Neural progenitor cell (in vitro differentiated cells): ENCODE data around the gene MT2A. TPM values are rescaled to one million over a fixed set of nuclear protein-coding genes. Genes with fewer than 3 reads are reported as not detected.

ENCODE experiments used
- DNase-seq: peaks from one replicate; pipeline ENCODE4 v3.0.0-alpha.2; 2016; ENCODE audit warnings: low spot score
- H2AFZ ChIP-seq: fragments of 200-600 bp; sonication (generic); replicated peaks from 2 replicates; pipeline ENCODE4 v1.6.1; 2016; ENCODE audit warnings: antibody characterized with exemption
- H3F3A ChIP-seq: fragments of 200-600 bp; sonication (generic); 2 replicates; pipeline ENCODE4 v1.6.1; 2016; ENCODE audit warnings: antibody characterized with exemption, low read depth
- H3K27ac ChIP-seq: fragments of 200-600 bp; sonication (generic); 2 replicates; pipeline ENCODE4 v1.5.1; 2016; ENCODE audit warnings: mild to moderate bottlenecking
- H3K27me3 ChIP-seq: fragments of 200-600 bp; sonication (generic); 2 replicates; pipeline ENCODE4 v1.6.1; 2016; ENCODE audit warnings: mild to moderate bottlenecking, moderate library complexity
- H3K36me3 ChIP-seq: fragments of 200-600 bp; sonication (generic); 2 replicates; pipeline ENCODE4 v1.5.1; 2016
- H3K4me1 ChIP-seq: fragments of 200-600 bp; sonication (generic); 2 replicates; pipeline ENCODE4 v1.6.1; 2016; ENCODE audit warnings: mixed run types
- H3K4me2 ChIP-seq: fragments of 200-600 bp; sonication (generic); 2 replicates; pipeline ENCODE4 v1.6.1; 2016
- H3K4me3 ChIP-seq: fragments of 200-600 bp; sonication (generic); 2 replicates; pipeline ENCODE4 v1.5.1; 2016
- H3K79me2 ChIP-seq: fragments of 200-600 bp; sonication (generic); 2 replicates; pipeline ENCODE4 v1.6.1; 2016; ENCODE audit warnings: low read depth
- H3K9ac ChIP-seq: fragments of 200-600 bp; sonication (generic); 2 replicates; pipeline ENCODE4 v1.6.1; 2016
- H3K9me3 ChIP-seq: fragments of 200-600 bp; sonication (generic); 2 replicates; pipeline ENCODE4 v1.5.1; 2016; ENCODE audit warnings: low read depth
- H4K20me1 ChIP-seq: fragments of 200-600 bp; sonication (generic); 2 replicates; pipeline ENCODE4 v1.6.1; 2016; ENCODE audit warnings: low read depth
- H3K27ac Mint-ChIP-seq: 3 replicates; pipeline ENCODE4 v1.8.0; 2021; ENCODE audit warnings: mixed read lengths
- H3K27me3 Mint-ChIP-seq: 2 replicates; pipeline ENCODE4 v1.8.0; 2022; ENCODE audit warnings: low read depth, mild to moderate bottlenecking, inconsistent platforms, moderate library complexity, mixed read lengths; ENCODE audit not compliant: insufficient read depth
- H3K36me3 Mint-ChIP-seq: 3 replicates; pipeline ENCODE4 v1.8.0; 2021; ENCODE audit warnings: mixed read lengths
- H3K4me1 Mint-ChIP-seq: 3 replicates; pipeline ENCODE4 v1.8.0; 2021; ENCODE audit warnings: mixed read lengths
- H3K4me3 Mint-ChIP-seq: 3 replicates; pipeline ENCODE4 v1.8.0; 2021; ENCODE audit warnings: mild to moderate bottlenecking, moderate library complexity, mixed read lengths
- H3K9me3 Mint-ChIP-seq: 3 replicates; pipeline ENCODE4 v1.8.0; 2020; ENCODE audit warnings: mixed read lengths
- EZH2 ChIP-seq: fragments of 200-600 bp; sonication (generic); IDR thresholded peaks from 2 replicates; pipeline ENCODE4 v1.6.1; 2017; ENCODE audit warnings: antibody characterized with exemption, mild to moderate bottlenecking, moderate library complexity
- EZH2phosphoT487 ChIP-seq: fragments of 200-600 bp; sonication (generic); IDR thresholded peaks from 2 replicates; pipeline ENCODE4 v1.6.1; 2017; ENCODE audit warnings: antibody characterized with exemption
- total RNA-seq: library from RNA; depleted of rRNA; stranded (reverse); fragments of >200 nt; gene quantifications from 2 replicates; pipeline ENCODE4 v1.2.3, GENCODE V29; 2015; ENCODE audit warnings: low replicate concordance
- TF ChIP-seq, protein P1 (sequence below): fragments of 200-600 bp; sonication (generic); IDR thresholded peaks from 2 replicates; pipeline ENCODE4 v1.5.1; 2017; ENCODE audit warnings: antibody characterized with exemption, mild to moderate bottlenecking

The MT2A gene
- total RNA-seq, 1 donor from 2014 or later = not detected

- Histone ChIP-seq H3K4me2 (no peak overlapping the region), H3K4me3 (no peak overlapping the region), H3K27me3 (peaks cover 75% of the 10 kb centered on the region), H3K27ac (no peak overlapping the region), H3K79me2 (no peaks in the 10 kb centered on the region), H3K4me1 (peaks cover 3% of the 10 kb centered on the region), H2AFZ (no peak overlapping the region), H3K36me3 (no peaks in the 10 kb centered on the region), H3F3A (no peaks in the 10 kb centered on the region), H3K9ac (no peak overlapping the region), H3K9me3 (no peaks in the 10 kb centered on the region), H4K20me1 (peaks cover 11% of the 10 kb centered on the region)
- Mint-ChIP-seq H3K27me3 (peaks cover 28% of the 10 kb centered on the region), H3K27ac (no peak overlapping the region), H3K4me1 (peaks cover 4% of the 10 kb centered on the region), H3K9me3 (peaks cover under 1% of the 10 kb centered on the region), H3K4me3 (no peak overlapping the region), H3K36me3 (peaks cover 2% of the 10 kb centered on the region)
- no peak for TF ChIP-seq EZH2
- TF ChIP-seq EZH2phosphoT487 = no peak
- TF ChIP-seq, protein P1, sequence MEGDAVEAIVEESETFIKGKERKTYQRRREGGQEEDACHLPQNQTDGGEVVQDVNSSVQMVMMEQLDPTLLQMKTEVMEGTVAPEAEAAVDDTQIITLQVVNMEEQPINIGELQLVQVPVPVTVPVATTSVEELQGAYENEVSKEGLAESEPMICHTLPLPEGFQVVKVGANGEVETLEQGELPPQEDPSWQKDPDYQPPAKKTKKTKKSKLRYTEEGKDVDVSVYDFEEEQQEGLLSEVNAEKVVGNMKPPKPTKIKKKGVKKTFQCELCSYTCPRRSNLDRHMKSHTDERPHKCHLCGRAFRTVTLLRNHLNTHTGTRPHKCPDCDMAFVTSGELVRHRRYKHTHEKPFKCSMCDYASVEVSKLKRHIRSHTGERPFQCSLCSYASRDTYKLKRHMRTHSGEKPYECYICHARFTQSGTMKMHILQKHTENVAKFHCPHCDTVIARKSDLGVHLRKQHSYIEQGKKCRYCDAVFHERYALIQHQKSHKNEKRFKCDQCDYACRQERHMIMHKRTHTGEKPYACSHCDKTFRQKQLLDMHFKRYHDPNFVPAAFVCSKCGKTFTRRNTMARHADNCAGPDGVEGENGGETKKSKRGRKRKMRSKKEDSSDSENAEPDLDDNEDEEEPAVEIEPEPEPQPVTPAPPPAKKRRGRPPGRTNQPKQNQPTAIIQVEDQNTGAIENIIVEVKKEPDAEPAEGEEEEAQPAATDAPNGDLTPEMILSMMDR = no peak
- DNase-seq = no peak
Observed at GRCh38 chr16:56593573-56594291, 14.7 kb upstream of the MT2A start.

GRCh38 chr16:56594292-56594619 lies 14.1 kb upstream of the MT2A start:
- H3F3A ChIP-seq = no peaks in the 10 kb centered on the region
- no peaks in the 10 kb centered on the region for H3K79me2 ChIP-seq
- H3K36me3 ChIP-seq = no peaks in the 10 kb centered on the region
- Mint-ChIP-seq H3K36me3 (no peaks in the 10 kb centered on the region), H3K4me3 (no peak overlapping the region), H3K27me3 (peaks cover 25% of the 10 kb centered on the region), H3K9me3 (no peaks in the 10 kb centered on the region), H3K27ac (no peak overlapping the region), H3K4me1 (peaks cover 2% of the 10 kb centered on the region)
- H4K20me1 ChIP-seq = peaks cover 11% of the 10 kb centered on the region
- H3K27ac ChIP-seq = no peak overlapping the region
- peaks cover 3% of the 10 kb centered on the region for H3K4me1 ChIP-seq
- no peaks in the 10 kb centered on the region for H3K9me3 ChIP-seq
- H3K4me2 ChIP-seq = no peak overlapping the region
- peaks cover 70% of the 10 kb centered on the region for H3K27me3 ChIP-seq
- no peak overlapping the region for H3K9ac ChIP-seq
- no peak for DNase-seq
- no peak overlapping the region for H2AFZ ChIP-seq
- H3K4me3 ChIP-seq = no peak overlapping the region
- TF ChIP-seq, protein P1 = no peak
- TF ChIP-seq EZH2 (no peak), EZH2phosphoT487 (no peak)

DNA sequence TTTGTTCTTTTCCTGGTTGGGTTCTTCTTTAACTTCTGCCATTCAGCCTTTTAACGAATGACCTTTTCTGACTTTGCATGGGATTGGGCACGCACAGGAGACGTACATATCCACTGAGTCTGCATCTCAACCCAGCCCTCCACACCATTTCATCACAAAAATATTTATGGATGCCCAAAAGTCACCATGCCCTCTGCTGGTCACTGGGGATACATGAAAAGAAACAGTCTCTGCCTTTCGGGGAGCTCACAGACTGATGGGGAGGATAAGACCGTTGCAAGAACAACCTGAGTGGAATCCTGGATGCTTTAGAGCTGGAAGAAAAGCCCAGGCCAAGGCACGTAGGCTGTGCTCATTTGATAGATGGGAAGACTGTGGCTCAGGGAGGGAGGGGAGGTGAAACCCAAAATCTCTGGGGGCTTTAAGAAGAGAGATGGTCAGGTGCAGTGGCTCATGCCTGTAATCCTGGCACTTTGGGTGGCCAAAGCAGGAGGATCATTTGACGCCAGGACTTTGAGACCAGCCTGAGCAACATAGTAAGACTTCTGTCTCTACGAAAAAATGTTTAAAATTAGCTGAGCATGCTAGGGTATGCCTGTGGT lies 7.9 kb upstream of the MT2A start:
- no peak overlapping the region for H3K4me3 Mint-ChIP-seq
- no peaks in the 10 kb centered on the region for H3K9me3 Mint-ChIP-seq
- Histone ChIP-seq H2AFZ (no peak overlapping the region), H3K4me2 (no peak overlapping the region), H3F3A (peaks cover 4% of the 10 kb centered on the region), H3K9me3 (no peaks in the 10 kb centered on the region), H3K4me3 (no peak overlapping the region), H3K27ac (no peak overlapping the region), H3K4me1 (no peaks in the 10 kb centered on the region), H3K9ac (no peak overlapping the region), H3K27me3 (peaks cover 59% of the 10 kb centered on the region), H3K36me3 (no peaks in the 10 kb centered on the region), H3K79me2 (no peaks in the 10 kb centered on the region), H4K20me1 (peaks cover 3% of the 10 kb centered on the region)
- H3K27me3 Mint-ChIP-seq = peaks cover 4% of the 10 kb centered on the region
- no peaks in the 10 kb centered on the region for H3K36me3 Mint-ChIP-seq
- H3K4me1 Mint-ChIP-seq = peaks cover 3% of the 10 kb centered on the region
- peak; percentile 61 for DNase-seq
- H3K27ac Mint-ChIP-seq = no peak overlapping the region
- TF ChIP-seq EZH2 = no peak
- TF ChIP-seq, protein P1 = peak; percentile 76
- no peak for TF ChIP-seq EZH2phosphoT487
